Progenitor cell of endocrine pancreas (in vitro differentiated cells): Measurements from ENCODE around the gene LENEP. TPM values are rescaled to one million over a fixed set of nuclear protein-coding genes. Genes with fewer than 3 reads are reported as not detected.
A peak's percentile ranks its signal among the peaks of the same experiment; 100 is the strongest.

Source experiments
- DNase-seq: peaks from one replicate; pipeline ENCODE4 v3.0.0; 2021; ENCODE audit warnings: low spot score; ENCODE audit not compliant: unreplicated experiment
- H3K27ac Mint-ChIP-seq: 2 replicates; pipeline ENCODE4 v1.8.0; 2021; ENCODE audit warnings: mild to moderate bottlenecking, moderate library complexity, mixed read lengths
- H3K27me3 Mint-ChIP-seq: 2 replicates; pipeline ENCODE4 v1.8.0; 2021; ENCODE audit warnings: mixed read lengths
- H3K36me3 Mint-ChIP-seq: 2 replicates; pipeline ENCODE4 v1.8.0; 2022; ENCODE audit warnings: mixed read lengths; ENCODE audit not compliant: insufficient read depth
- H3K4me1 Mint-ChIP-seq: 2 replicates; pipeline ENCODE4 v1.8.0; 2021; ENCODE audit warnings: low read depth, mixed read lengths
- H3K4me3 Mint-ChIP-seq: 2 replicates; pipeline ENCODE4 v1.8.0; 2021; ENCODE audit warnings: low read depth, mild to moderate bottlenecking, moderate library complexity, mixed read lengths
- H3K9me3 Mint-ChIP-seq: 2 replicates; pipeline ENCODE4 v1.8.0; 2021; ENCODE audit warnings: low read depth, mixed read lengths
- CTCF ChIP-seq: fragments of 200-600 bp; sonication (generic); IDR thresholded peaks from one replicate; pipeline ENCODE4 v1.5.0; 2021; ENCODE audit warnings: antibody characterized with exemption, mild to moderate bottlenecking; ENCODE audit not compliant: unreplicated experiment
- total RNA-seq: library from RNA; stranded (reverse); gene quantifications from 2 replicates; pipeline ENCODE4 v1.2.1, GENCODE V29; 2021

LENEP gene
- total RNA-seq, 1 donor from 2014 or later, result 0.84 TPM

- Mint-ChIP-seq H3K27me3 (no peaks in the 10 kb centered on the region), H3K4me1 (peaks cover 2% of the 10 kb centered on the region), H3K27ac (peak overlapping the region; percentile 22), H3K9me3 (no peaks in the 10 kb centered on the region), H3K36me3 (peaks cover 3% of the 10 kb centered on the region), H3K4me3 (no peak overlapping the region)
- no peak for TF ChIP-seq CTCF
- no peak for DNase-seq
These were observed 26.2 kb downstream of the LENEP start for GRCh38 chr1:155019377-155020245.

GRCh38 chr1:155022136-155022926, 28.9 kb downstream of the LENEP start:
- H3K4me1 Mint-ChIP-seq, result no peaks in the 10 kb centered on the region
- no peak for TF ChIP-seq CTCF
- no peak for DNase-seq
- H3K27me3 Mint-ChIP-seq, result no peaks in the 10 kb centered on the region
- no peak overlapping the region for H3K4me3 Mint-ChIP-seq
- H3K9me3 Mint-ChIP-seq, result no peaks in the 10 kb centered on the region
- no peaks in the 10 kb centered on the region for H3K36me3 Mint-ChIP-seq
- H3K27ac Mint-ChIP-seq, result no peak overlapping the region

DNA sequence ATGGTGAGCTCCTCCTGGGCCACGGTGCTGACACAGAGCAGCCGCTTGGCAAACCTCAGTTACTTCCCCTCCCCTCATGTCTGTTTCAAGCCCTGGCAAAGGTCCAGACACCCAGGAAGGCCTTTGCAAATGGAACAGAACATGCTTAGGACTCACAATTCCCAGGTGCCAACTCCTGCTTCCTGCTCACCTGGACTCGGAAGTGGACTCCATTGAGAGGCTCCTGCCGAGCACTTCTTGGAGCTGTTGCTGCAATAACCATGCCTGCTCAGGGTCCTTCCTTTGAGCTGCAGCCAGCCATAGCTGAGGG, 29.5 kb downstream of the LENEP start:
- Mint-ChIP-seq H3K4me3 (no peak overlapping the region), H3K36me3 (no peaks in the 10 kb centered on the region), H3K9me3 (no peaks in the 10 kb centered on the region), H3K27ac (no peak overlapping the region), H3K27me3 (no peaks in the 10 kb centered on the region), H3K4me1 (no peaks in the 10 kb centered on the region)
- DNase-seq, result no peak
- no peak for TF ChIP-seq CTCF

- Mint-ChIP-seq H3K27ac (no peak overlapping the region), H3K4me1 (no peaks in the 10 kb centered on the region)
These were observed 30.2 kb downstream of the LENEP start for GRCh38 chr1:155023627-155024026.

More at GRCh38 chr1:155023627-155024026, 30.2 kb downstream of the LENEP start:
- Mint-ChIP-seq H3K9me3 (no peaks in the 10 kb centered on the region), H3K27me3 (no peaks in the 10 kb centered on the region), H3K4me3 (no peak overlapping the region), H3K36me3 (no peaks in the 10 kb centered on the region)
- TF ChIP-seq CTCF, result no peak
- no peak for DNase-seq
